ENCODE results near the gene SORL1.

Gene SORL1

DNA sequence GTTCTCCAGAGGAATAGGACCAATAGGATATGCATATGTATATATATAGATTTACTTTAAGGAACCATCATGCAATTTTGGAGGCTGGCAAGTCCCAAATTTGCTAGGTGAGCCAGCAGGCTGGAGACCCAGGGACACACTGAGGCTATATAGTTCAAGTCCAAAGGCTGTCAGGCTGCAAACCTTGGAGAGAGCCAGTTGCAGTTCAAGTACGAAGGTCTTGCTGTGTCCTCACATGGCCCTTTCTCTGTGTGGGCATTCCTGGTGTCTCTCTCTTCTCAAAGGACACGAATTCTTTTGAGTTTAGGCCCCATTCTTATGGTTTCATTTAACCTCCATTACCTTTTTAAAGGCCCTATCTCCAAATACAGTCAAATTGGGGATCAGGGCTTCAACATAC, 135.1 kb downstream of the SORL1 start:
- DNase-seq (ENCODE audit: low read depth in 2 of 2) = no peak

- no peak for DNase-seq (ENCODE audit: low read depth in 2 of 2)
Measured at GRCh38 chr11:121588747-121589146, 136.6 kb downstream of the SORL1 start.

DNA sequence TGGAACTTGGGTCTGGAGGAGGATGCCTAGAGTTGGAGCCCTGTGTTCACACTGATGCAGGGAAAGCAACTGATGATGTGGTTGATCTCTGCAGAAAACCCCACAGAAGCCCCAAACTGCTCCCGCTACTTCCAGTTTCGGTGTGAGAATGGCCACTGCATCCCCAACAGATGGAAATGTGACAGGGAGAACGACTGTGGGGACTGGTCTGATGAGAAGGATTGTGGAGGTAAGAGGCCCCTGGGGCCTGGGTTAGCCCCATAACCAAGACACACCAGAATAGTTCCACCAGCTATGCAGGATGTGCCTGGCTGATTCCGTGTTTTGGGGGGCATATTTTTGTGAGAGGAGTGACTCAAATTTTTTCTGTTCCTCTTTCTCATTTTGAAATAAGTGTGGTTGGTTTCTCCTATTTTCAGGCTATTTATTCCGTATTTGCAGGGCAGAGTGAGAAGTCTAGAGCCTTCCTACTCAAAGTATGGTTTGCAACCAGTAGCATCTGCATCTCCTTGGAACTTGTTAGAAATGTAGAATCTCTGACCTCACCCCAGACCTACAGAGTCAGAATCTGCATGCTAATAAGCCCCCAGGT, 137.9 kb downstream of the SORL1 start:
- DNase-seq (ENCODE audit: low read depth in 2 of 2) = peak in 1 of 2 donors; percentile 24

DNA sequence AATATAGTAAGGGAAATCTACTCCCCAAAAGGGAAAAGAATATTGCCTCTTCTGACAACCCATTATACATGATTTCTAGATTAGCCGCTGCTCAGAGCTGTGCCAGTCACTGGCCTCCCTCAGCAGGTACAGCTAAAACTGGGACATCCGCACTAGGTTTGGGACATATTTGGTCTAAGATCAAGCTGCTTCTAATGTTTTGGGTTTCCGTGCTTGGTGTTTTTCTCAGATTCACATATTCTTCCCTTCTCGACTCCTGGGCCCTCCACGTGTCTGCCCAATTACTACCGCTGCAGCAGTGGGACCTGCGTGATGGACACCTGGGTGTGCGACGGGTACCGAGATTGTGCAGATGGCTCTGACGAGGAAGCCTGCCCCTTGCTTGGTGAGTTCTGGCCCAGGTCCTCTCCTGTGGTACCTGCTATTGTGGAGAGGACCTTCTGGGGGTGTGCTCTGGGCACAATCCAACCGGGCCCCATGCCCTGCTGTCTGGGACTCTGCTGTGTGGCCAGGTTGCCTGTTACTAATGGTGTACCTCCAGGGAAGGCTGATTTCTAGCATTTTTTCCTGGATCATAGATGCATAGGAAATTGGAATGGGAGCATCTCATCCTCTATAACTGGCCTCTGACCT, 138.8 kb downstream of the SORL1 start:
- no peak for DNase-seq (ENCODE audit: low read depth in 2 of 2)

DNA sequence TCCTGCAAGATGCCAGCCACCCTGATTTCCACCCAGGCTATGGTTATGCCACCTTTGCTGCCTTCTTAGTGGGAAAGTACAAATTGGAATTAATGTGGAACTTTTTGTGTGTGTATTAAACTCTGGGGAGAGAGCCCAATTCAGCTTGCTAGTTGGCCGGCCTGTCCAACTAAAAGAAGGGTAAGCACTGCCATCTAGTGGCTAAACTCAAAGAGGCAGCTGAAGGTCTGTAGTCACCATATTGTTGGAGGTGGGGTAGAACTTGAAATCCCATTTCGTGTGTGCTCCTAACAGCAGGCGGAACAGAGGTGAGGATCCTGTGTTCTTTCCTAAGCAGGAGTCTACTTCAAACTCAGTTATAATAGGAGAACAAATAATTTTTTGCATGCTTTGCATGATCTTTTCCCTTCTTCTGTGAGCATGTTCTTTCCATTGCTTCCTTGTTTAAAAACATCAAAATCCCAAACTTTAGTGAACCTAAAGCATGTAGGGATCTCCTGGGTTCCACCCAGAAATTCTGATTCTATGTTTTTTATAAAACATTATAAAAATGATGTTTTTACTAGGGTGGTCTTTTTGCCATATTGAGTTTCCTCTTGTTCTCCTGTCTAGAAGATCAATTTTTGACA, 139.4 kb downstream of the SORL1 start:
- DNase-seq (ENCODE audit: low read depth in 2 of 2) = peak; percentile 23 to 47

- no peak for DNase-seq (ENCODE audit: low read depth in 2 of 2)
Measured at GRCh38 chr11:121592708-121593107, 140.6 kb downstream of the SORL1 start.

- DNase-seq (ENCODE audit: low read depth in 2 of 2) = no peak
Measured at GRCh38 chr11:121595717-121596161, 143.6 kb downstream of the SORL1 start.

DNA sequence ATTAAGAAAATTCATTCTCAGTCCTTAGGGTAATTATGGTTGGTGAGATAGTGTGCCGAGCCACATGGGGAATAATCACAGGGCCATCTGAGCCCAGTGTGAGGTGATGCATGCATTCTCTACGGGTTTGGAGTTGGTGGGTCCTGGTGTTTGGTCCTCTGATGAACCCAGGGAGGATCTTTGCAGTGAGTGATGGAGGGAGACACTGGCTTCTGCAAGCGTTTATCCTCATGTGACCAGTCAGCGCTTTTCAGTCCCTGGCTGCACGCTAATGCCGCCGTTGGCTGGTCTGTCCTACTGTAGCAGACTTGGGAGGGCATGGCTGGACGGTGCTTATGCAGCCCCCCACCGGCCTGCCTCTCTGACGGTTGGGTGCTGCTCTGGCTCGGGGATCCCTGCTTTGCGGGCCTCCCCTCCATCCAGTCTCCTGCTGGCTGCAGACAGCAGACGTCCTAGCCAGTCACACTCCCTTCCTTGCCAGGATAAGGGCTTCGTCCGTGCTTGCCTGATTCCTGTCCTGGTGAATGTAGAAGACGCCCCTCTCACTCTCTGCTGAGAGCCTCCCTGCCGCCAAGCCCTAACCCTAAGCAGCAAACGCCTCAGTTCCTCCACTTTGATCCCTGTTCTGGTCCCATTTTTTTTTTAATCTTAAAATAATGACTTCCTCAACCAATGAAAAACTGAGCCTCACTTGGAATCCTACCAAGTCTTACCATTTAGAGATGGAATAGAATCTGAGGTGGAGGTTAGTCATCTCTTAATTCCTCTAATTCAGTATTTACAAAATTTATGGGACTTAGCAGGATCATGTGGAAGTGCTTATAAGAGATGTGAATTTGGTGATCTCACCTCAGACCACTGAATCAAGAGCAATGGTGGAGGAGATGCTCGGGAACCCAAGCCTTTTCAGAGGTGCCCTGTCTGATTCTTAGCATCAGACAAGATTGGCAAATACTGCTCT, 144.4 kb downstream of the SORL1 start:
- no peak for DNase-seq (ENCODE audit: low read depth in 2 of 2)

DNA sequence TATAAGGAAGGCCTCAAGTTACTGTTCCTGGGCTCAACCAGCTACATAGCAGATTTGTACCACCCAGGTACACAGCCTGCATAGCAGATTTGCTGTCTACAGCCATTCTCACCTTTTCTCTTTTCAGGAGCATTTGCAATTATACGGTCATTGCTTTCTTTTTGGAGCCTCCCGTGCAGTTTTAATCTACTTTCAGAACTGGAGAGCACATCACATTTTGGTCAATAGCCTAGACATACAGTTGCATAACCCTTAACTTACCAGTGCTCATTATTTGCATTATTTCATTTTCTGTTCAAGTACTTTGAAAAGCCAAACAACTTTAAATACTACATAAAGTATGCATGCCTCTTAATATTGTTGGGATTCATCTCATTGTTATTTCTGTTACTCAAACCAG, 151.2 kb downstream of the SORL1 start:
- no peak for DNase-seq (ENCODE audit: low read depth in 2 of 2)

- DNase-seq (ENCODE audit: low read depth in 2 of 2) = no peak
Measured at GRCh38 chr11:121604152-121604551, 152.0 kb downstream of the SORL1 start.

GRCh38 chr11:121606354-121606753, 154.2 kb downstream of the SORL1 start:
- DNase-seq (ENCODE audit: low read depth in 2 of 2) = no peak

DNA sequence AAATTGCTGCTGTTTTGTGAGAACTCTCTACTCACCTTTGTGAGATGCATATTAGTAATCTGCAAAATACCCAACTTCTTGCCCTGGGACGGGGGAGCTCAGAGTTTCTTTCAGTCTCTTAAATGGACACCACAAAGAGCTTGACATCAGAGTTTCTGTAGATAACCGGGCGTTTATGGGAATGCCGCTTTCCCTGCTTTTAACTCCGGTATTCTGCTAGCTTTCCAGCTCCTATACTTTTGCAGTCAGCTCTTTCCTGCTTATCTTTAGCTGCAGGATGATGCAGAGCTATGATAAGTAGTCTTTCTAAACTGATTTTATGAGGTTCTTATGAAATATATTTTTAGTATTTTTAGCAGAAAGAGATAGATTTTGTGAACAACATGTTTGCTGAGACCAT, 155.2 kb downstream of the SORL1 start:
- DNase-seq (ENCODE audit: low read depth in 2 of 2) = no peak

DNA sequence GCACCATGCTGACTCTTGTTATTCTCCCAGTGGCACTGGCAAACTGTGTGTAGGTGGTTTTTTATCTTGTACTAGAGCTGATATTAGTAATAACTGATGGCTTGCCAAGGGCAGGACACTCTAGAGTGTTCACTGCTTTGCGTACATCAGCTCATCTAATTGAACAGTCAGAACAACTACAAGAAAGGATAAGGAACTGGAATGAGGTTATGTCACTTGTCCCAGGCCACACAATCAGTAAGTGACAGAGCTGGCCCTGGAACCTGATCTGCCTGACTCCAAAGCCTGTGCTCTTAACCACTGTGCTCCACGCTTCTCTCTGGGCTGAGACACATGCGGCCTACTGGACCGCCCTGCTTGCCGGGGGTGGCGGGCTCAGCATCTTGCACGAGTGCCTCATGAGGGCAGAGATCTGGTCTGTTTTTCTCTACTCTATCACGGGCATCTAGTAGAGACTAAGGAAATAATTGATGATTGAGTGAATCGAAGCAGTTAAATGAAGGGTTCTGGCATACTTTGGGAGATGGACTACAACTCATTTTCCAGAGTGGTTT, 156.5 kb downstream of the SORL1 start:
- DNase-seq (ENCODE audit: low read depth in 2 of 2) = no peak

DNA sequence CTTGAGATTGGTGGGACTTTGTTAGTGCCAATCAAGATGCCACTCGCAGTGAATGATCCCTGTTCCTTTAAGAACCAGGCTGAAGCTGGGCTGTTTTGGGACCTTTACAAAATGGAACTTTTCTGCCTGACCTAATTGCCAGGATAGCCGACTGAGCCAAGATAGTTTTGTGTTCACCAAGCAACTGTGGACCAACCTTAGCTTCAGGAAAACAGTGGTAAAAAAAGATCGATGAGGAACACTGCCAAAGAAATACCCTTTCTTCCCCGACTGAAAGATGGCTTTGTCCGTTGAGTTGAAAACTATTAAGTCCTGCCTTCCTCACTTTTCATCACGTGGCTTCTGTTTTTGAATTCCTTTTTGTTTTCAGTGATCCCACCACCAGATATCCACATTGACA, 158.6 kb downstream of the SORL1 start:
- DNase-seq (ENCODE audit: low read depth in 2 of 2) = no peak

DNA sequence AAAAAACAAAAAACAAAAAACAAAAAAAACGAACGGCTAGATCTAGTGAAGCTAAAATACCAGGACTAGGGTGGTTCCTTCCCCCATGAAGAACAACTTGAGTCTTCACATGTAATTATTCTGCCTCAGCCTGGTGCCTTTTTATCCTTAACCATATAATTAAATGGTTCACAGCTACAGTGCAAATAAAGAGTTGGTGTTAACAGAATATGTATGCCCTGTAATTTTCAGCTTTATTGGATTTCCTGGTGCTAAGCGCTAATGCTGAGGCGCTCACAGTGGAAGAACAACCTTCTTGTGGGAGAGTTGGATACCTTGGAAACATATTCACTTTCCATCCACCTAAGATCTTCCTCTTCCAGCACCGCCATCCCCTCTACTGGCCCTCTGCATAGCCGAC, 159.1 kb downstream of the SORL1 start:
- no peak for DNase-seq (ENCODE audit: low read depth in 2 of 2)

DNA sequence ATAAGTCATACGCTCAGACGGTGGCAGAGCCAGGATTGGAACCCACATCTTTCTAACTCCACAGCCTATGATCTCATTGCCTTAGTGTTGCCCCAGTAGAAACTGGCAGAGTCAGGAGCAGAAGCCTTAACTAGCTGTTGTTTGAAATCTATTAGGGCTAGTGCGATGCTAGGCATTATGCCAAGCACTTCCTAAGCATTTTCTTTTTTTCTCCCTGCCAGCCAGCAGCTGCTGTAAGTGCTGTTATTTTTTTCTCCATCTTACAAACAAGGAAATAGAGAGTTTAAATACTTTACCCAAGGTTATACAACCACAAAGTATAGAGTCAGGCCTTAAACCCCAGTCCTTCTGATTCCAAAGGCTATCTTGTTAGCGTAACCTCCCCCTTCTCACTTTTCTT, 161.6 kb downstream of the SORL1 start:
- no peak for DNase-seq (ENCODE audit: low read depth in 2 of 2)

DNA sequence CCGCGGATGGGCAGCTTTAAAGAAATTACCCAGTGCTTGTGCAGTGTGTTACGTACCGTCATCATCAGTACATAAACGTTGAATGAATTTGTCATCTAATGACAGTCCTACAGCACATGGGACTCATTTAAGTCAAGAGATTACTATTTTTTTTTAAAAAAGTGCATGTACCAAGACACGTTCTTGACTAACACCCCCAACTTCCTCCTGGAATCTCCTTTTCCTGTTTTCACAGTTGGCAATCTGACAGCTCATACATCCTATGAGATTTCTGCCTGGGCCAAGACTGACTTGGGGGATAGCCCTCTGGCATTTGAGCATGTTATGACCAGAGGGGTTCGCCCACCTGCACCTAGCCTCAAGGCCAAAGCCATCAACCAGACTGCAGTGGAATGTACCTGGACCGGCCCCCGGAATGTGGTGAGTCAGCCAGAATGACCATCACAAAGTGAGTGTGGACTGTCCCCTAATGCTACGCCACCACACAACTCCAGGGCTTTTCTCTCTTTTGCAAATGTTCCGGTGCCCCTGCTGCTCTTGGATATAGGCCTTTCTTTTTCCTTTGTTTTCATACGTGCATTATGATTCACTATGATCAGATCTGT, 162.6 kb downstream of the SORL1 start:
- DNase-seq (ENCODE audit: low read depth in 2 of 2) = no peak

DNA sequence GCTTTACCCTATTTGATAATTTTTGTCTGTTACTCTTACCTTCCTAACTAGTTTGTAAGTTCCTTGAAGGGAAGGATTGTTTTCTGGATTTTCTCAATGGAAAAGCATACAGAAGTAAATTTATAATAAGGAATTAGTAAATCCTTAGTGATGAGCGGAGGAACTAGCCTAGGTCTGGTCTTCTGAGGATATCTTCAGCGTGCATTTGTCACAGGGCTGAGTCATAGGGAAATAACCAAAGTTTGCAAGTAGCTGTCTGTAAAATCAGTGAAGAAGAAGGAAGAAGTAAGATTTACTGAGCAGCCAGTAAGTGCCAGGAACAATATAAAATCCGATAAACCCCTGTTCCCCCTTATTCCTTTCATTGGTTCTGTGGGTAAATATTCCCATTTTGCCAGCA, 163.4 kb downstream of the SORL1 start:
- DNase-seq (ENCODE audit: low read depth in 2 of 2) = no peak

GRCh38 chr11:121618516-121618915, 166.4 kb downstream of the SORL1 start:
- DNase-seq (ENCODE audit: low read depth in 2 of 2) = no peak

GRCh38 chr11:121625777-121626506, 173.8 kb downstream of the SORL1 start:
- no peak for DNase-seq (ENCODE audit: low read depth in 2 of 2)

- no peak for DNase-seq (ENCODE audit: low read depth in 2 of 2)
Measured at GRCh38 chr11:121626507-121626875, 174.4 kb downstream of the SORL1 start.
